NCI-H526 treated with DMSO at 0.1 percent for 48 hours (cell line): ENCODE data around the gene HOXB13.
"Not testable (repeated sequence)": the region's sequence is repeated elsewhere in the genome, so short reads cannot be mapped to it uniquely, and the experiment has no call there.

Experiments
- DNase-seq: peaks from one replicate; lab custom pipeline; 2025; lab: John Stamatoyannopoulos, UW

HOXB13 gene

GRCh38 chr17:48726114-48726915, 2.2 kb downstream of the HOXB13 start:
- no peak for DNase-seq

DNA sequence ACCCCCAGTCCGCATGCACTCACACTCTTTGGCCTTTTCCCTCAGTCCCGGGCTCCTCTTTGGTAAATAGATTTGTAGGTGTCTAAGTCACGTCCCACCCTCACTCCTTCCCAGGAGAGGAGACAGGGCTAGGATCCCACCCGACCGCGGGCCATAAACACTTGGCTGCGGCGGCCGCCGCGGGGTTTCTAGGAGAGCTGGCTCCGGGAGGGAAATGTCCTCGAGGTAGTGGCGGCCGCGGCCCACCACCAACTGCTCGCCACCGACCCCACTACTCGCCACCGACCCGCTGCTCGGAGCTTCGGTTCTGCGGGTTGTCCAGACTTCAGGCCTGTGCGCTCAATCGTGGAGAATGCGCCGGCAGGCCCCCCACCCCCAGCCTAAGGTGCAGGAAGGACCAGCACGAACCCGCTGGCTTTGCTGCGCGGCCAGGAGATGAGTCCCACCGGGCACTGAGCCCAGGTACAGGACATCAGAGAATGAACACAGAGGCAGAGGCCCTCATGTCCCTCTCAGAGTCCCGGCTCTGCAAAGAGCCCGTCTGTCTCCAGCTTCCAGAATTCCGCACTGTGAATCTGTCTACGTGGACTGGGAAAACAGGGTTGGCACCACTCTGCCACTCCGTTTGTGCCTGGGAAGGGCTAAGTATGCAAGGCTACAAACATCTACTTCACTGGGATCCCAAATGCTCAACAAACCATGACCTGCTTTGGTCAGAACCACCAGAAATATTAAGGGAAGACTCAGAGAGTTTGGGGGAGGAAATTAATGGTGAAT, 3.1 kb downstream of the HOXB13 start:
- no peak for DNase-seq

- DNase-seq: no peak
Measured at GRCh38 chr17:48725004-48725287, 3.6 kb downstream of the HOXB13 start.

DNA sequence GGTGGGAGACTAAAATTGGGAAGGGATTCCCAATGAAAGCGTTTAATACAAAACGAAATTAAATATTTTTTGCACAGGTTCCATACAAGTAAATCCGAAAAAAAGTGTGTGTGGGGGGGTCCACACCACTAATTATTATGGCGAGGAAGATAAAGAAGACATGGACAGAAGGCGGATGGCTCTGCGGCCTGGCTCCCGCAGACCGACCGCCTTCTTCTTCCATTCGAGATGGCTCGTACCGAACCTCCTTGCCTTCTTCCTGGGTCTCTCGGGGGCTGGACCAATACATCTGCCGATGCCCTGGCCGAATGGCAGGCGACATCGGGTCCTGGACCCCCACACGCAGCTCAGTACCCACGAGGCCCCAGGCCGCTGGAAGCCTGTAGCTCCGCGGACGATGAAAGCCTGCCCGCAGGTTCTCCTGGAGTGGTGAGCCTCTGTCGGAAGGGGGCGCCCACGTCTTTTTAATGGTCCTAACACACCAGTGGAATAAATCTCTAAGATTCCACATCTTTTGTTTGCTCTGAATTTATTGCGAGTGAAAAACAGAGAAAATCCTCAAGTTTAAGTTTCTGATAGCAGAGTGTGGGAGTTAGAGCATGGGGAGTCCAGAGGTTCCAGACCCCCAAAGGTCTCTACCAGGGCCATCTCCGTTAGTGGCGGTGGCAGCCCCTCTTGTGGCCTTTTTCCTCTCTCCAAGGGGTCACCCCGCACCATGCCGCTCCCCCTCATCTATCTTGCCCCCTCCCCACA, 4.1 kb downstream of the HOXB13 start:
- peak; percentile 37 for DNase-seq

DNA sequence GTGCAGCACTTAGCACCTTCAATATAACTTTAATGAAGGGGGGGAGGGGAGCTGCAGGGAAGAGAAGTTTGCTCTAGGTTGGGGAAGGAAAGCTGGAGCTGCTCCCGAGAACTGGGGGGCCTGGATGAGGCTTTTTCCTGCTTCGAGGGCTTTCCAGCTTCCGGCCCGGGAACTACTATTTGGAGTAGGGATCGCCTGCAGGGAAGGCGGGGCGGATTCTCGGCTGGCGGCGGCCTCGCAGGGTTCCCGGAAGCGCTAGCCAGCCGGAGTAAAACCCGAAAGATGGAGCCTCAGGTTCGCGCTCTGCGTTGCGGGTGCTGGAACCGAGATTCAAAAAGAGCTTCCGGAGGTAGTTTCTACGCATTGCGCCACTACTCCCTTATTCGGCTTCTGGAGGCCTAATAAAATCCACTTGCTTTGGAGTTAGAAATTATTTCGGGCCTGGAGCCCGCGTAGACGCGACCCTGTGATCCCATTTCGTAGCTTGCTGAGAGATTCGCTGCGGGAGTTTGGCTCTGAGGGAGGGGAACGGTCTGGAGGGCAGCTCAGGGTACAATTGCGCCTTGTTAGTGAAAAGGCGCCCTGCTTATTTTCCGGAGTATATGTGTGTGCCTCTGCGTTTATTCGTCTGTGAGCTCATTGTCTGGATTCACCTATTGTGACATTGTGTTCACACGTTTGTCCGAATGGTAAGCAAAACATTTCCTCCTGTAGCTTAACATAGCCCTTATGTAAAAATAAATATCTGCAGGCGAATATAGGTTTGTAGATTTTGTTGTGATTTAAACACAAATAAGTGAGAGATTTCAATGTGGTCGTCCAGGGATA, 4.9 kb downstream of the HOXB13 start:
- no peak for DNase-seq

- DNase-seq: no peak
Measured at GRCh38 chr17:48722915-48723422, 5.6 kb downstream of the HOXB13 start, which contains the start of gene PRAC2. Gene PRAC2 (plus strand): TSS chr17:48723185. CDS start chr17:48724411, 1,226 bp downstream.

DNA sequence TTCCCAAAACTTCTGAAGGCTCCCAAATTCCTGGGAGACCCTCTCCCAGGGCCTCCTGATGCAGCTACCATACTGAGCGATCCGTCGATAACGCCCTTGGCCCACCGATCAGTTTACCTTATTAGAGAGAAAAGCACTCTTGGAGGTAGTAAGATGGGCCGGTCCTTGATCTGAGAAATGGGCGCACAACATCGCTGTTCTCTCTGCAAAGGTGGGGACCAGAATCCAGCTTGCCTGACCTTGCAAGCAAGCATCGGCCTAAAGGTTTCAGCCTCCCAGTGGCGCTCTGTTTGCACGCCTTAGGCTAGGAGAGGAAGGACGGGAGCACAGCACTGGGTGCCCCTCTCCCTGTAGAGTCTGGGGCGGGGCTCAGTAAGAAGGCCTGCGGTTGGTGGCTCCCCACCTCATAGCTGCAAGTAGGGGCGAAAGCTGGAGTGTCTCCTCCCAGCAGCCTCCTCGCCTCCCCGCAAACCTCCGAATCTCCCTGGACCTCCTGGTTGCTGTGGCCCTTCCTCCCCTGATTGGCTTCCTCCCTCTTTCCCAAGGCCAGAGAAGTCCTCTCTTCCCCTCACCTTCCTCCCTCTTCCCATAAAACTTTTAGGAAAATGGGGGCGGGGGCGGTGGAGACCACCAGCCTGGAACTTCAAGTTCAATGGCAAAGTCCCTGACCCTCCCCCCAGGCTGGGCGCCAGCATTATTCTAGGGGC, 6.2 kb downstream of the HOXB13 start, which contains the start of gene PRAC1:
TSS of gene PRAC1 (minus strand) at position 318 of the 707 bp plus-strand sequence. CDS start at position 192, 126 bp downstream.
- no peak for DNase-seq

- DNase-seq: no peak
Measured at GRCh38 chr17:48721009-48721402, 7.5 kb downstream of the HOXB13 start.

DNA sequence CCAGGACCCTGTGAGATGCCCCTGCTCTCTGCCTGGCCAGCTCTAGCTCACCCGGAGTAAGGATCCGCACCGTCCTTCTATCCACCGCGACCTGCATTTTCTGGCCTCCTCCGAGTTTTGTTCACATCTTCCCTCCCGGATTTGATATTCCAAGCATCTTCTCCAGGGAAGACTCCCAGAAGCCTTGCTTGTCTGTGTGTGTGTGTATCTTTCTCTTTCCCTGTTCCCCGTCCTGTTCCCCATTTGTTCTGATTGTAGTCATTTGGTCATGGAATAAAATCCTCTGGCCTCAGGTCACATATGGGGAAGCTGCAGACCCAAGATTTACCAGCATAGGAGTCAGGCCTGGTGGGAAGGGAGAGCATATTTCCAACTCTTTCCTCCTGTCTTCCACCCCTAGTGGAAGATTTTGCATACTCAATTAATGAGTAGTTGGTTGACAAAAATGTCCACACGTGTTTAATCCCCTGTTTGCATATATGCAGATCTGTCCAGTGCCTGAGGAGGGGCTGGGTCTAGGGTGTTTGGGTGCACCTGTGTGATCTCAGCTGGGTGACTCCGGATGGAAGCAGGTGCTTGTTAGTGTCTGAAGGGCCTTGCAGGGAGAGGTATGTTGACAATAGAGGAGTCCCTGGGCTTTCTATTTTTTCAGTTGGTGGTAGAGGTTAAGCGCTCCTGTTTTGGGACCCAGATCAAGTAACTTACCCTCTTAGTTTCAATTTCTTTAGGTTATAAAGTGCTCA, 8.1 kb downstream of the HOXB13 start:
- no peak for DNase-seq

GRCh38 chr17:48719642-48720265, 8.8 kb downstream of the HOXB13 start:
- no peak for DNase-seq

DNA sequence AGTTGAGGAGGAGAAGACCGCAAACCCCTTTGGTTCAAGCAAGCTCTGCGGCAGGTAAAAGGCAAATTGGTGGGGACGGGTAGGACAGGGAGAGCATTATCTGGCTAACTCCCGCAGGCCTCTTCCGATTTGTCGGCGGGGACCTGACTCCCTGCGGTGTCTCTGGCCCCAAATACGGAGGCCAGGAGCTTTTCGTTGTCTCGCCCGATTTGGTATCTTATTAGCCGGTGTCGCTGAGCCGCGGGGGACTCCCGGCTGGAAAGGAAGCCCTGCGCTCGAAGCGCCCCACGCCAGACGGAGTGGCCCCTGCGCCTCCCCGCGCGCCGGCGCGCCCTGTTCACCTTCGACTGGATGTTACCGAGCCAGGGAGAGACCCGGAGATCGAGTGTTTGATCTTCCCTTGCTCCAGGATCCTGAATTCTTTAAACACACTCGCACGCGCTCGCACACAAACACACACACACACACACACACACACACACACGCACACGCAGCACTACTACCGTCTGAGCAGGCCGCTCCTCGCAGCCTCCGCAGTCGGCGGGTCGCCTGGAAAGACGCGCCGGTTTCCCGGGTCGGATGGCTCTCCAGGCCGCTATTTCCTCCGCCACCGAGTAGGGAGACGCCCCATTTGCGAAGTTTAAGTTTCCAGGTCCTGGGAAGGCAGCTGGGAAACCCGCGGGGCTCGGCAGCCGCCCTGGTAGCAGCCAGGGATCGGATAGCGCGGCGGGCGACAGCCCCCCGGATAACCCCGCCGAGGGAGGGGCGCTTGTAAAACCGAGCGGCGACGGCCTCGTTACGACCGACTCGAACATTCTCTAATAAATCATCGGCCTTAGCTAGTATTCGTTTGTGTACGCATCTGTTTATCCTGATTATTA, 9.5 kb downstream of the HOXB13 start:
- no peak for DNase-seq

- DNase-seq: no peak
Measured at GRCh38 chr17:48718227-48718760, 10.3 kb downstream of the HOXB13 start.

- DNase-seq: no peak
Measured at GRCh38 chr17:48717367-48718226, 11.0 kb downstream of the HOXB13 start.

GRCh38 chr17:48716549-48716948, 12.0 kb downstream of the HOXB13 start:
- not testable (repeated sequence) for DNase-seq

- DNase-seq: no peak
Measured at GRCh38 chr17:48715496-48716399, 12.8 kb downstream of the HOXB13 start.

GRCh38 chr17:48711128-48711527, 17.4 kb downstream of the HOXB13 start:
- DNase-seq: no peak
